Vagina (tissue), 2 donors: ENCODE measurements around the gene ARHGEF12.

Experiments used
- CTCF ChIP-seq, 3 experiments: fragments of 450-650 bp in 2 of 3; fragments of 200-600 bp in 1 of 3; sonication (generic) in 1 of 3; IDR thresholded peaks; one replicate each; pipeline ENCODE4 v1.5.1; 2017 to 2019; ENCODE audit warnings: antibody characterized with exemption in 3 of 3, mild to moderate bottlenecking in 2 of 3, moderate library complexity in 2 of 3
- POLR2A ChIP-seq, 2 donors: fragments of 450-650 bp; IDR thresholded peaks; one replicate each; pipeline ENCODE4 v1.6.1; 2017; ENCODE audit warnings: antibody characterized with exemption in 2 of 2, mild to moderate bottlenecking in 2 of 2, moderate library complexity in 2 of 2
- POLR2AphosphoS5 ChIP-seq, 2 donors: sonication (generic); formaldehyde crosslinking; IDR thresholded peaks; one replicate each; pipeline ENCODE4 v1.9.0; 2017; ENCODE audit warnings: antibody characterized with exemption in 2 of 2, mild to moderate bottlenecking in 2 of 2, low read depth in 1 of 2; ENCODE audit not compliant: insufficient read depth in 1 of 2

- no peak for TF ChIP-seq CTCF (IDR thresholded peaks at IDR 0.05)
- TF ChIP-seq POLR2A (IDR thresholded peaks at IDR 0.05), result no peak
- no peak for TF ChIP-seq POLR2AphosphoS5 (IDR thresholded peaks at IDR 0.05; ENCODE audit: insufficient read depth in 1 of 2, low read depth in 1 of 2)
Measured at GRCh38 chr11:120501976-120502755, 166.0 kb downstream of the ARHGEF12 start.
